DOHH2 (cell line): ENCODE measurements around the gene FHL1.

Experiments
- H3F3A ChIP-seq: fragments of 200-600 bp; sonication (generic), shearing (Covaris generic); 2 replicates; pipeline ENCODE4 v1.6.0; 2016; ENCODE audit warnings: antibody characterized with exemption, mild to moderate bottlenecking; ENCODE audit not compliant: control insufficient read depth, insufficient read depth
- H3K27ac ChIP-seq: fragments of 200-600 bp; sonication (generic); 2 replicates; pipeline ENCODE4 v1.5.1; 2014; ENCODE audit warnings: low read depth, mild to moderate bottlenecking, low read length, moderate library complexity
- H3K27me3 ChIP-seq: fragments of 200-600 bp; sonication (generic); 2 replicates; pipeline ENCODE4 v1.6.1; 2014; ENCODE audit warnings: mild to moderate bottlenecking, low read length, mixed read lengths; ENCODE audit not compliant: control insufficient read depth
- H3K36me3 ChIP-seq: fragments of 200-600 bp; sonication (generic); 2 replicates; pipeline ENCODE4 v1.6.1; 2014; ENCODE audit warnings: mild to moderate bottlenecking, low read length, moderate library complexity, mixed read lengths; ENCODE audit not compliant: control insufficient read depth
- H3K4me1 ChIP-seq: fragments of 200-600 bp; sonication (generic); 2 replicates; pipeline ENCODE4 v1.6.1; 2014; ENCODE audit warnings: mild to moderate bottlenecking, low read length, mixed read lengths; ENCODE audit not compliant: control insufficient read depth
- H3K4me2 ChIP-seq: fragments of 200-600 bp; sonication (generic); 2 replicates; pipeline ENCODE4 v1.6.0; 2014; ENCODE audit warnings: mild to moderate bottlenecking, low read length, moderate library complexity
- H3K4me3 ChIP-seq: fragments of 200-600 bp; sonication (generic); 2 replicates; pipeline ENCODE4 v1.5.1; 2014; ENCODE audit warnings: mild to moderate bottlenecking, low read length, mixed read lengths
- H3K79me2 ChIP-seq: fragments of 200-600 bp; sonication (generic); 2 replicates; pipeline ENCODE4 v1.6.1; 2014; ENCODE audit warnings: mild to moderate bottlenecking, low read length, mixed read lengths; ENCODE audit not compliant: control insufficient read depth
- H3K9me2 ChIP-seq: fragments of 200-600 bp; sonication (generic); replicated peaks from 2 replicates; pipeline ENCODE4 v1.6.1; 2014; ENCODE audit warnings: mild to moderate bottlenecking, low read length, mixed read lengths; ENCODE audit not compliant: control insufficient read depth
- H3K9me3 ChIP-seq: fragments of 200-600 bp; sonication (generic); 2 replicates; pipeline ENCODE4 v1.6.1; 2014; ENCODE audit warnings: antibody characterized with exemption, low read length, mixed read lengths; ENCODE audit not compliant: control insufficient read depth, insufficient read depth
- H4K20me1 ChIP-seq: fragments of 200-600 bp; sonication (generic); 2 replicates; pipeline ENCODE4 v1.6.0; 2014; ENCODE audit warnings: low read depth, mild to moderate bottlenecking, antibody characterized with exemption, low read length, moderate library complexity; ENCODE audit not compliant: control insufficient read depth, insufficient read depth
- CTCF ChIP-seq: fragments of 200-600 bp; sonication (generic); IDR thresholded peaks from one replicate; pipeline ENCODE4 v1.5.1; 2014; ENCODE audit warnings: antibody characterized with exemption, mild to moderate bottlenecking, low read depth, low read length; ENCODE audit not compliant: poor library complexity, severe bottlenecking
- EZH2phosphoT487 ChIP-seq: fragments of 200-600 bp; sonication (generic); IDR thresholded peaks from 2 replicates; pipeline ENCODE4 v1.6.1; 2017; ENCODE audit warnings: borderline replicate concordance, mild to moderate bottlenecking, antibody characterized with exemption, low read length, moderate library complexity, mixed read lengths

Gene FHL1

GRCh38 chrX:136115126-136115903 lies 32.0 kb upstream of the FHL1 start:
- Histone ChIP-seq H3K9me2 (no peaks in the 10 kb centered on the region), H3K4me2 (no peak overlapping the region), H3K27me3 (no peaks in the 10 kb centered on the region), H3K4me1 (no peaks in the 10 kb centered on the region), H3K79me2 (no peaks in the 10 kb centered on the region), H3F3A (no peaks in the 10 kb centered on the region), H3K9me3 (no peaks in the 10 kb centered on the region), H3K4me3 (no peak overlapping the region), H3K27ac (no peak overlapping the region), H3K36me3 (no peaks in the 10 kb centered on the region), H4K20me1 (no peaks in the 10 kb centered on the region)
- TF ChIP-seq CTCF (no peak), EZH2phosphoT487 (no peak)

DNA sequence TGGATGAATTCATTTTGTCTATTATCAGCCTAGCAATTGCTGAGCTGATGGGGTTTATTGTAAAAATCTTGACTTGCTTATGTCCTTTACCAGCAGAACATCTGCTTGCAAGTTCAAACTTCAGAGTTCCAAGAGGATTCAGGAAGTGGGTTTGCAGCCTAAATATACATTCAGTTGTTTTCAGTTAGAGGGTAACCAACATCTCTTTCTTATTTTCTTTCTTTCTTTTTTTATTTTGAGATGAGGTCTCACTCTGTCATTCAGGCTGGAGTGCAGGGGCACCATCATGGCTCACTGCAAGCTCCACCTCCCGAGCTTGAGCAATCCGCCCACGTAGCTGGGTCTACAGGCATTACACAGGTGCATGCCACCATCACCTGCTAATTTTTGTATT lies 31.4 kb upstream of the FHL1 start:
- TF ChIP-seq CTCF, result no peak
- TF ChIP-seq EZH2phosphoT487, result no peak
- no peaks in the 10 kb centered on the region for H3K9me3 ChIP-seq
- H3K79me2 ChIP-seq, result no peaks in the 10 kb centered on the region
- no peaks in the 10 kb centered on the region for H3K36me3 ChIP-seq
- H3K9me2 ChIP-seq, result no peaks in the 10 kb centered on the region
- H4K20me1 ChIP-seq, result no peaks in the 10 kb centered on the region
- H3F3A ChIP-seq, result no peaks in the 10 kb centered on the region
- H3K27ac ChIP-seq, result no peak overlapping the region
- no peaks in the 10 kb centered on the region for H3K4me1 ChIP-seq
- no peak overlapping the region for H3K4me2 ChIP-seq
- no peak overlapping the region for H3K4me3 ChIP-seq
- no peaks in the 10 kb centered on the region for H3K27me3 ChIP-seq

DNA sequence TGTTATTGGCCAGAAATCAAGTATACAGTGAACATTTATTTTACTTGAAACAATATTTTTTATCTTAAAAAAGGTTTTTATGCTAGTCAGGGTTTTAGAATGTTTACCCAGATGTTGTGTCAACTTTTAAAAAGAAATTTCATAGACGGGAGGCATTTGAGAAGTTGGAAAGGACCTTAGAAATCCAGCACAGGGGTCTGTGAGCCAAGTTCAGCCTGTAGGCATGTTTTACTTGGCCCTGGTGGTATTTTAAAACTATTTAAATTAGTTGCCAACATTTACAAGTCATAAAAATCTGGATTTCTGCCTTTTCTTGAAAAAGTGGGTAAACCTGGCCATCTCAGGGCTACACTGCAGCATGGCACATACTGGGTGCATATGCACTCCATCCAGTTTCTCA lies 25.5 kb upstream of the FHL1 start:
- Histone ChIP-seq H3K4me1 (no peaks in the 10 kb centered on the region), H4K20me1 (no peaks in the 10 kb centered on the region), H3K9me2 (no peaks in the 10 kb centered on the region), H3K4me3 (no peak overlapping the region), H3K36me3 (no peaks in the 10 kb centered on the region), H3K9me3 (no peaks in the 10 kb centered on the region), H3K27ac (no peak overlapping the region), H3K4me2 (no peak overlapping the region), H3K79me2 (no peaks in the 10 kb centered on the region), H3K27me3 (no peaks in the 10 kb centered on the region), H3F3A (no peaks in the 10 kb centered on the region)
- no peak for TF ChIP-seq CTCF
- TF ChIP-seq EZH2phosphoT487, result no peak
